HepG2 (cell line): ENCODE results near the gene GCN1. TPM values are rescaled to one million over a fixed set of nuclear protein-coding genes. Genes with fewer than 3 reads are reported as not detected.

ENCODE experiments used
- ELF1 ChIP-seq: sonication (generic); formaldehyde crosslinking; IDR thresholded peaks from 2 replicates; pipeline ENCODE4 v1.4.0; 2020; ENCODE audit warnings: missing genetic modification reagents
- FOXP1 ChIP-seq, 2 experiments: fragments of 450-650 bp in 1 of 2; IDR thresholded peaks; 2 replicates each; pipeline ENCODE4 v1.6.1; 2017 to 2018; ENCODE audit warnings: antibody characterized with exemption in 1 of 2
- HNRNPH1 ChIP-seq: fragments of 200-400 bp; formaldehyde crosslinking; optimal IDR thresholded peaks from 2 replicates; pipeline ENCODE3; 2017; ENCODE audit warnings: mild to moderate bottlenecking, low read depth, low read length
- MBD4 ChIP-seq: IDR thresholded peaks from 2 replicates; pipeline ENCODE4 v1.6.1; 2012; ENCODE audit warnings: low read length, inconsistent platforms, borderline replicate concordance
- ZNF207 ChIP-seq: fragments of 450-650 bp; IDR thresholded peaks from 2 replicates; pipeline ENCODE4 v1.6.1; 2016; ENCODE audit warnings: antibody characterized with exemption, borderline replicate concordance
- ZNF34 ChIP-seq: sonication (generic); formaldehyde crosslinking; IDR thresholded peaks from 2 replicates; pipeline ENCODE4 v1.4.0; 2020; ENCODE audit warnings: mild to moderate bottlenecking, missing genetic modification reagents, borderline replicate concordance
- ZNF510 ChIP-seq: sonication (generic); formaldehyde crosslinking; IDR thresholded peaks from 2 replicates; pipeline ENCODE4 v1.4.0; 2020; ENCODE audit warnings: low read depth, mild to moderate bottlenecking, missing genetic modification reagents
- ZNF720 ChIP-seq: sonication (generic); formaldehyde crosslinking; IDR thresholded peaks from 2 replicates; pipeline ENCODE4 v1.4.0; 2020; ENCODE audit warnings: missing genetic modification reagents
- polyA plus RNA-seq, 8 experiments: library from polyadenylated mRNA; depleted of rRNA in 3 of 8; stranded (reverse) in 7 of 8; unstranded in 1 of 8; fragments of >200 nt; fragmentation: Illumina TruSeq in 4 of 8; extraction: Trizol in 4 of 8; gene quantifications; 2 replicates each; pipeline versions ENCODE4 v1.2.1 to v1.2.3, GENCODE V29; 2011 to 2016; ENCODE audit warnings: low read depth in 4 of 8, missing spikeins in 1 of 8, mixed read lengths in 1 of 8; ENCODE audit not compliant: insufficient read depth in 1 of 8
- total RNA-seq, 5 experiments: library from RNA; depleted of rRNA; stranded (reverse); fragments of >200 nt; fragmentation: Illumina TruSeq; extraction: Trizol; gene quantifications; 2 replicates each; pipeline ENCODE4 v1.2.3, GENCODE V29; 2016; ENCODE audit warnings: low read depth in 1 of 5
- TF ChIP-seq, protein P1 (sequence below): IDR thresholded peaks from 2 replicates; pipeline ENCODE4 v1.6.1; 2016; ENCODE audit warnings: mild to moderate bottlenecking
- TF ChIP-seq, protein P2 (sequence below): sonication (generic); formaldehyde crosslinking; IDR thresholded peaks from 2 replicates; pipeline ENCODE4 v1.5.0; 2020; ENCODE audit warnings: missing genetic modification reagents
- TF ChIP-seq, protein P3 (sequence below): sonication (generic); formaldehyde crosslinking; IDR thresholded peaks from 2 replicates; pipeline ENCODE4 v1.4.0; 2020; ENCODE audit warnings: missing genetic modification reagents, borderline replicate concordance
- TF ChIP-seq, protein P4 (sequence below): sonication (generic); formaldehyde crosslinking; IDR thresholded peaks from 2 replicates; pipeline ENCODE4 v1.4.0; 2020; ENCODE audit warnings: missing genetic modification reagents, borderline replicate concordance
- TF ChIP-seq, protein P5 (sequence below): sonication (generic); formaldehyde crosslinking; IDR thresholded peaks from 2 replicates; pipeline ENCODE4 v1.8.0; 2022; ENCODE audit warnings: missing genetic modification reagents, mild to moderate bottlenecking, inconsistent platforms, borderline replicate concordance
- TF ChIP-seq, protein P6 (sequence below): sonication (generic); formaldehyde crosslinking; IDR thresholded peaks from 2 replicates; pipeline ENCODE4 v1.9.0; 2021; ENCODE audit warnings: missing genetic modification reagents, borderline replicate concordance

GCN1 gene
- total and polyA plus RNA-seq, 2 of the 13 experiments (the other 11 are each of a cell fraction or from before 2014, with no cell fraction given), result 58.2 to 83.0 TPM

DNA sequence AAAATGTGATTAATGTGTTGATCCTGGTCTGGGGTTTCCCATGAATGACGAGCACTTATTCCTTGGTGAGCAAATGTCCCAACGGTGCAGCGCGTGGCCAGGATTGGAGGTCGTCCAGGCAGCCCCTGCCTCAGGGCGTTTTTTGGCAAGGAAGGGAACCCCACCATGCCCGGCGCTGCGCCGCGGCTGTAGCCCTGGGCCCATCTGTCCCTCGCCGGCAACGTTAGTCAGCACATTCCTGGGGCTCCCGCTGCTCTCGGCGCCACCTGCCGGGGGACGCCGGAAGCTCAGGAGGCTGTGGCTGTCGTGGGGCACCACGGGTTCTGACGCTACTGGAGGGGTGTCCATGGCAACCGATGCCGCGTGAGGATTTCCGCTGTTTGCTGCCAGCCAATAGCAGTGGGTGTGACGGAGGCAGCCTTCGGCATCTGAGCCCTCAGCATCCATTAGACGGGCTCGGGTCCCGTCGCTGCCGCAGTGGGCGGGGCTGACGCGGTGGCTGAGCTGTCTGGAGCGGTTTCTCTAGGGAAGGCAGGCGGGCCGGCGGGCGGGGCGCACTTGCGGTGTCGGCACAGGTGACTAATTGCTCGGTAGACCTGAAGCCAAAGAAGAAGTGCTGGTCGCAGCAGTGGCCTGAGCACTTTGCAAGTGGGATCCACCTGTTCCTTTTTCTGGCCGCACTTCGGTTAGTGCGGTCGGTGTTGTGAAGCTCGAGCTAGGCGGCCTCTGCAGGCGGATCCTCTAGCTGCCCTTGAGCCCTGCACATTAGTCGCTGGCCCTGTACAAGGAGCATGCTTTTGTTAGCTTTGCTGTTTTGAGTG lies 107.5 kb downstream of the GCN1 start (continued):
- TF ChIP-seq, protein P1, sequence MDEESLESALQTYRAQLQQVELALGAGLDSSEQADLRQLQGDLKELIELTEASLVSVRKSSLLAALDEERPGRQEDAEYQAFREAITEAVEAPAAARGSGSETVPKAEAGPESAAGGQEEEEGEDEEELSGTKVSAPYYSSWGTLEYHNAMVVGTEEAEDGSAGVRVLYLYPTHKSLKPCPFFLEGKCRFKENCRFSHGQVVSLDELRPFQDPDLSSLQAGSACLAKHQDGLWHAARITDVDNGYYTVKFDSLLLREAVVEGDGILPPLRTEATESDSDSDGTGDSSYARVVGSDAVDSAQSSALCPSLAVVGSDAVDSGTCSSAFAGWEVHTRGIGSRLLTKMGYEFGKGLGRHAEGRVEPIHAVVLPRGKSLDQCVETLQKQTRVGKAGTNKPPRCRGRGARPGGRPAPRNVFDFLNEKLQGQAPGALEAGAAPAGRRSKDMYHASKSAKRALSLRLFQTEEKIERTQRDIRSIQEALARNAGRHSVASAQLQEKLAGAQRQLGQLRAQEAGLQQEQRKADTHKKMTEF (CRISPR knock-in tag), result peak; percentile 84
- no peak for TF ChIP-seq ZNF207
- TF ChIP-seq MBD4, result no peak
- TF ChIP-seq, protein P2, sequence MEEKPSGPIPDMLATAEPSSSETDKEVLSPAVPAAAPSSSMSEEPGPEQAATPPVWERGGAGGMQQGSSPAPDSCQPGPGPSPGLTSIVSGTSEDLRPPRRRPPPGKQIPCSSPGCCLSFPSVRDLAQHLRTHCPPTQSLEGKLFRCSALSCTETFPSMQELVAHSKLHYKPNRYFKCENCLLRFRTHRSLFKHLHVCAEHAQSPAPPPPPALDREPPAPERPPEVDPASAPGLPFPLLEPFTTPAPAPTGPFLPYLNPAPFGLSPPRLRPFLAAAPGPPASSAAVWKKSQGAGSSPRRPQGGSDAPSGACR, result no peak
- TF ChIP-seq, protein P3, sequence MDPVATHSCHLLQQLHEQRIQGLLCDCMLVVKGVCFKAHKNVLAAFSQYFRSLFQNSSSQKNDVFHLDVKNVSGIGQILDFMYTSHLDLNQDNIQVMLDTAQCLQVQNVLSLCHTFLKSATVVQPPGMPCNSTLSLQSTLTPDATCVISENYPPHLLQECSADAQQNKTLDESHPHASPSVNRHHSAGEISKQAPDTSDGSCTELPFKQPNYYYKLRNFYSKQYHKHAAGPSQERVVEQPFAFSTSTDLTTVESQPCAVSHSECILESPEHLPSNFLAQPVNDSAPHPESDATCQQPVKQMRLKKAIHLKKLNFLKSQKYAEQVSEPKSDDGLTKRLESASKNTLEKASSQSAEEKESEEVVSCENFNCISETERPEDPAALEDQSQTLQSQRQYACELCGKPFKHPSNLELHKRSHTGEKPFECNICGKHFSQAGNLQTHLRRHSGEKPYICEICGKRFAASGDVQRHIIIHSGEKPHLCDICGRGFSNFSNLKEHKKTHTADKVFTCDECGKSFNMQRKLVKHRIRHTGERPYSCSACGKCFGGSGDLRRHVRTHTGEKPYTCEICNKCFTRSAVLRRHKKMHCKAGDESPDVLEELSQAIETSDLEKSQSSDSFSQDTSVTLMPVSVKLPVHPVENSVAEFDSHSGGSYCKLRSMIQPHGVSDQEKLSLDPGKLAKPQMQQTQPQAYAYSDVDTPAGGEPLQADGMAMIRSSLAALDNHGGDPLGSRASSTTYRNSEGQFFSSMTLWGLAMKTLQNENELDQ (CRISPR knock-in tag), result no peak
- TF ChIP-seq, protein P4, sequence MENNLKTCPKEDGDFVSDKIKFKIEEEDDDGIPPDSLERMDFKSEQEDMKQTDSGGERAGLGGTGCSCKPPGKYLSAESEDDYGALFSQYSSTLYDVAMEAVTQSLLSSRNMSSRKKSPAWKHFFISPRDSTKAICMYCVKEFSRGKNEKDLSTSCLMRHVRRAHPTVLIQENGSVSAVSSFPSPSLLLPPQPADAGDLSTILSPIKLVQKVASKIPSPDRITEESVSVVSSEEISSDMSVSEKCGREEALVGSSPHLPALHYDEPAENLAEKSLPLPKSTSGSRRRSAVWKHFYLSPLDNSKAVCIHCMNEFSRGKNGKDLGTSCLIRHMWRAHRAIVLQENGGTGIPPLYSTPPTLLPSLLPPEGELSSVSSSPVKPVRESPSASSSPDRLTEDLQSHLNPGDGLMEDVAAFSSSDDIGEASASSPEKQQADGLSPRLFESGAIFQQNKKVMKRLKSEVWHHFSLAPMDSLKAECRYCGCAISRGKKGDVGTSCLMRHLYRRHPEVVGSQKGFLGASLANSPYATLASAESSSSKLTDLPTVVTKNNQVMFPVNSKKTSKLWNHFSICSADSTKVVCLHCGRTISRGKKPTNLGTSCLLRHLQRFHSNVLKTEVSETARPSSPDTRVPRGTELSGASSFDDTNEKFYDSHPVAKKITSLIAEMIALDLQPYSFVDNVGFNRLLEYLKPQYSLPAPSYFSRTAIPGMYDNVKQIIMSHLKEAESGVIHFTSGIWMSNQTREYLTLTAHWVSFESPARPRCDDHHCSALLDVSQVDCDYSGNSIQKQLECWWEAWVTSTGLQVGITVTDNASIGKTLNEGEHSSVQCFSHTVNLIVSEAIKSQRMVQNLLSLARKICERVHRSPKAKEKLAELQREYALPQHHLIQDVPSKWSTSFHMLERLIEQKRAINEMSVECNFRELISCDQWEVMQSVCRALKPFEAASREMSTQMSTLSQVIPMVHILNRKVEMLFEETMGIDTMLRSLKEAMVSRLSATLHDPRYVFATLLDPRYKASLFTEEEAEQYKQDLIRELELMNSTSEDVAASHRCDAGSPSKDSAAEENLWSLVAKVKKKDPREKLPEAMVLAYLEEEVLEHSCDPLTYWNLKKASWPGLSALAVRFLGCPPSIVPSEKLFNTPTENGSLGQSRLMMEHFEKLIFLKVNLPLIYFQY (CRISPR knock-in tag), result 0 out of 2 replicates have a peak, but pooled peaks have one; percentile 16
- TF ChIP-seq, protein P5, sequence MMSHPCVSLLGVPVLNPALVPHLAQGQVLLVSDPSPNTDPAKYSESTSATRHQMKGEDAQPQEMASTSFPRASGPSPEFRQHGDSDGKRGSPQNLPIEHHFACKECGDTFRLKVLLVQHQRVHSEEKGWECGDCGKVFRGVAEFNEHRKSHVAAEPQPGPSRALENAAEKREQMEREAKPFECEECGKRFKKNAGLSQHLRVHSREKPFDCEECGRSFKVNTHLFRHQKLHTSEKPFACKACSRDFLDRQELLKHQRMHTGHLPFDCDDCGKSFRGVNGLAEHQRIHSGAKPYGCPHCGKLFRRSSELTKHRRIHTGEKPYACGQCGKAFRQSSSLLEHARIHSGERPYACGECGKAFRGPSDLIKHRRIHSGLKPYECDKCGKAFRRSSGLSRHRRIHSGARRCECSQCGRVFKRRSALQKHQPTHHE (CRISPR knock-in tag), result no peak
- TF ChIP-seq HNRNPH1, result no peak
- TF ChIP-seq, protein P6, sequence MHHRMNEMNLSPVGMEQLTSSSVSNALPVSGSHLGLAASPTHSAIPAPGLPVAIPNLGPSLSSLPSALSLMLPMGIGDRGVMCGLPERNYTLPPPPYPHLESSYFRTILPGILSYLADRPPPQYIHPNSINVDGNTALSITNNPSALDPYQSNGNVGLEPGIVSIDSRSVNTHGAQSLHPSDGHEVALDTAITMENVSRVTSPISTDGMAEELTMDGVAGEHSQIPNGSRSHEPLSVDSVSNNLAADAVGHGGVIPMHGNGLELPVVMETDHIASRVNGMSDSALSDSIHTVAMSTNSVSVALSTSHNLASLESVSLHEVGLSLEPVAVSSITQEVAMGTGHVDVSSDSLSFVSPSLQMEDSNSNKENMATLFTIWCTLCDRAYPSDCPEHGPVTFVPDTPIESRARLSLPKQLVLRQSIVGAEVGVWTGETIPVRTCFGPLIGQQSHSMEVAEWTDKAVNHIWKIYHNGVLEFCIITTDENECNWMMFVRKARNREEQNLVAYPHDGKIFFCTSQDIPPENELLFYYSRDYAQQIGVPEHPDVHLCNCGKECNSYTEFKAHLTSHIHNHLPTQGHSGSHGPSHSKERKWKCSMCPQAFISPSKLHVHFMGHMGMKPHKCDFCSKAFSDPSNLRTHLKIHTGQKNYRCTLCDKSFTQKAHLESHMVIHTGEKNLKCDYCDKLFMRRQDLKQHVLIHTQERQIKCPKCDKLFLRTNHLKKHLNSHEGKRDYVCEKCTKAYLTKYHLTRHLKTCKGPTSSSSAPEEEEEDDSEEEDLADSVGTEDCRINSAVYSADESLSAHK (CRISPR knock-in tag), result no peak
- no peak for TF ChIP-seq ZNF510 (CRISPR knock-in tag)
- TF ChIP-seq ELF1 (CRISPR knock-in tag), result peak; percentile 87
- TF ChIP-seq ZNF34 (CRISPR knock-in tag), result no peak
- TF ChIP-seq ZNF720 (CRISPR knock-in tag), result 0 out of 2 replicates have a peak, but pooled peaks have one; percentile 50
- TF ChIP-seq FOXP1 (IDR thresholded peaks at IDR 0.05), result no peak
- TF ChIP-seq FOXP1 (CRISPR knock-in tag; IDR thresholded peaks at IDR 0.05), result peak; percentile 49
